ENCODE data around the gene GIPR. TPM values are rescaled to one million over a fixed set of nuclear protein-coding genes. Genes with fewer than 3 reads are reported as not detected.

Gene GIPR
- total and polyA plus RNA-seq, 2 experiments from 2014 or later: 0.42 to 1.2 TPM

GRCh38 chr19:45711851-45712698 lies 44.1 kb downstream of the GIPR start (continued):
- TF ChIP-seq, protein P1, sequence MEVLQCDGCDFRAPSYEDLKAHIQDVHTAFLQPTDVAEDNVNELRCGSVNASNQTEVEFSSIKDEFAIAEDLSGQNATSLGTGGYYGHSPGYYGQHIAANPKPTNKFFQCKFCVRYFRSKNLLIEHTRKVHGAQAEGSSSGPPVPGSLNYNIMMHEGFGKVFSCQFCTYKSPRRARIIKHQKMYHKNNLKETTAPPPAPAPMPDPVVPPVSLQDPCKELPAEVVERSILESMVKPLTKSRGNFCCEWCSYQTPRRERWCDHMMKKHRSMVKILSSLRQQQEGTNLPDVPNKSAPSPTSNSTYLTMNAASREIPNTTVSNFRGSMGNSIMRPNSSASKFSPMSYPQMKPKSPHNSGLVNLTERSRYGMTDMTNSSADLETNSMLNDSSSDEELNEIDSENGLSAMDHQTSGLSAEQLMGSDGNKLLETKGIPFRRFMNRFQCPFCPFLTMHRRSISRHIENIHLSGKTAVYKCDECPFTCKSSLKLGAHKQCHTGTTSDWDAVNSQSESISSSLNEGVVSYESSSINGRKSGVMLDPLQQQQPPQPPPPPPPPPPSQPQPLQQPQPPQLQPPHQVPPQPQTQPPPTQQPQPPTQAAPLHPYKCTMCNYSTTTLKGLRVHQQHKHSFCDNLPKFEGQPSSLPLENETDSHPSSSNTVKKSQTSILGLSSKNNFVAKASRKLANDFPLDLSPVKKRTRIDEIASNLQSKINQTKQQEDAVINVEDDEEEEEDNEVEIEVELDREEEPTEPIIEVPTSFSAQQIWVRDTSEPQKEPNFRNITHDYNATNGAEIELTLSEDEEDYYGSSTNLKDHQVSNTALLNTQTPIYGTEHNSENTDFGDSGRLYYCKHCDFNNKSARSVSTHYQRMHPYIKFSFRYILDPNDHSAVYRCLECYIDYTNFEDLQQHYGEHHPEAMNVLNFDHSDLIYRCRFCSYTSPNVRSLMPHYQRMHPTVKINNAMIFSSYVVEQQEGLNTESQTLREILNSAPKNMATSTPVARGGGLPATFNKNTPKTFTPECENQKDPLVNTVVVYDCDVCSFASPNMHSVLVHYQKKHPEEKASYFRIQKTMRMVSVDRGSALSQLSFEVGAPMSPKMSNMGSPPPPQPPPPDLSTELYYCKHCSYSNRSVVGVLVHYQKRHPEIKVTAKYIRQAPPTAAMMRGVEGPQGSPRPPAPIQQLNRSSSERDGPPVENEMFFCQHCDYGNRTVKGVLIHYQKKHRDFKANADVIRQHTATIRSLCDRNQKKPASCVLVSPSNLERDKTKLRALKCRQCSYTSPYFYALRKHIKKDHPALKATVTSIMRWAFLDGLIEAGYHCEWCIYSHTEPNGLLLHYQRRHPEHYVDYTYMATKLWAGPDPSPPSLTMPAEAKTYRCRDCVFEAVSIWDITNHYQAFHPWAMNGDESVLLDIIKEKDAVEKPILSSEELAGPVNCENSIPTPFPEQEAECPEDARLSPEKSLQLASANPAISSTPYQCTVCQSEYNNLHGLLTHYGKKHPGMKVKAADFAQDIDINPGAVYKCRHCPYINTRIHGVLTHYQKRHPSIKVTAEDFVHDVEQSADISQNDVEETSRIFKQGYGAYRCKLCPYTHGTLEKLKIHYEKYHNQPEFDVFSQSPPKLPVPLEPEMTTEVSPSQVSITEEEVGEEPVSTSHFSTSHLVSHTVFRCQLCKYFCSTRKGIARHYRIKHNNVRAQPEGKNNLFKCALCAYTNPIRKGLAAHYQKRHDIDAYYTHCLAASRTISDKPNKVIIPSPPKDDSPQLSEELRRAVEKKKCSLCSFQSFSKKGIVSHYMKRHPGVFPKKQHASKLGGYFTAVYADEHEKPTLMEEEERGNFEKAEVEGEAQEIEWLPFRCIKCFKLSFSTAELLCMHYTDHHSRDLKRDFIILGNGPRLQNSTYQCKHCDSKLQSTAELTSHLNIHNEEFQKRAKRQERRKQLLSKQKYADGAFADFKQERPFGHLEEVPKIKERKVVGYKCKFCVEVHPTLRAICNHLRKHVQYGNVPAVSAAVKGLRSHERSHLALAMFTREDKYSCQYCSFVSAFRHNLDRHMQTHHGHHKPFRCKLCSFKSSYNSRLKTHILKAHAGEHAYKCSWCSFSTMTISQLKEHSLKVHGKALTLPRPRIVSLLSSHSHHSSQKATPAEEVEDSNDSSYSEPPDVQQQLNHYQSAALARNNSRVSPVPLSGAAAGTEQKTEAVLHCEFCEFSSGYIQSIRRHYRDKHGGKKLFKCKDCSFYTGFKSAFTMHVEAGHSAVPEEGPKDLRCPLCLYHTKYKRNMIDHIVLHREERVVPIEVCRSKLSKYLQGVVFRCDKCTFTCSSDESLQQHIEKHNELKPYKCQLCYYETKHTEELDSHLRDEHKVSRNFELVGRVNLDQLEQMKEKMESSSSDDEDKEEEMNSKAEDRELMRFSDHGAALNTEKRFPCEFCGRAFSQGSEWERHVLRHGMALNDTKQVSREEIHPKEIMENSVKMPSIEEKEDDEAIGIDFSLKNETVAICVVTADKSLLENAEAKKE (CRISPR knock-in tag; IDR thresholded peaks at IDR 0.05): no peak
- TF ChIP-seq REST (IDR thresholded peaks at IDR 0.05; ENCODE audit: unreplicated experiment): no peak
- TF ChIP-seq EZH2 (IDR thresholded peaks at IDR 0.05; ENCODE audit: low read depth, unreplicated experiment): no peak
- no peak for TF ChIP-seq ZNF114 (CRISPR knock-in tag; IDR thresholded peaks at IDR 0.05)
- TF ChIP-seq CREB1 (CRISPR knock-in tag; IDR thresholded peaks at IDR 0.05; ENCODE audit: low read depth): no peak
- no peak for TF ChIP-seq NANOG (IDR thresholded peaks at IDR 0.05; ENCODE audit: borderline replicate concordance)

All from GM23338 (cell line).